SK-N-SH (cell line): ENCODE measurements around the gene CD300E. TPM values are rescaled to one million over a fixed set of nuclear protein-coding genes. Genes with fewer than 3 reads are reported as not detected.

Experiments used
- CTCF ChIA-PET: fragments of 300-600, 350-600 bp; formaldehyde crosslinking; extraction: SDS; loops from one replicate; lab custom pipeline; 2021; lab: Yijun Ruan, JAX
- POLR2A ChIA-PET: fragments of 350-600 bp; sonication (Branson Sonifier 250); formaldehyde crosslinking; extraction: SDS; loops from one replicate; lab custom pipeline; 2020; ENCODE audit warnings: antibody characterized with exemption, inconsistent platforms; lab: Yijun Ruan, JAX
- DNase-seq: peaks from one replicate; pipeline ENCODE4 v3.0.0; 2012
- H2AFZ ChIP-seq: fragments of 200-600 bp; sonication (generic); 2 replicates; pipeline ENCODE4 v1.8.1; 2016; ENCODE audit warnings: antibody characterized with exemption, mild to moderate bottlenecking, low read depth
- H3F3A ChIP-seq: fragments of 200-600 bp; sonication (generic); replicated peaks from 2 replicates; pipeline ENCODE3; 2016; ENCODE audit warnings: antibody characterized with exemption, mild to moderate bottlenecking; ENCODE audit not compliant: insufficient read depth
- H3K27ac ChIP-seq, 2 experiments: fragments of 200-500 bp in 1 of 2; fragments of 200-600 bp in 1 of 2; sonication (Bioruptor generic) in 1 of 2; sonication (generic), shearing (Covaris generic) in 1 of 2; 2 replicates each; pipeline versions ENCODE4 v1.5.1 to v1.6.1; 2014 to 2016; ENCODE audit warnings: low read depth in 2 of 2, inconsistent platforms in 1 of 2, low read length in 1 of 2, mild to moderate bottlenecking in 1 of 2, mixed read lengths in 1 of 2
- H3K27me3 ChIP-seq: fragments of 200-600 bp; sonication (generic), shearing (Covaris generic); 2 replicates; pipeline ENCODE4 v1.6.1; 2016; ENCODE audit warnings: mixed run types; ENCODE audit not compliant: insufficient read depth
- H3K36me3 ChIP-seq, 2 experiments: fragments of 200-500 bp in 1 of 2; fragments of 200-600 bp in 1 of 2; sonication (Bioruptor generic) in 1 of 2; sonication (generic) in 1 of 2; replicated peaks in 1 of 2; 2 replicates each; pipeline versions ENCODE3 to v1.5.1; 2014 to 2016; ENCODE audit warnings: low read length in 1 of 2, mild to moderate bottlenecking in 1 of 2; ENCODE audit not compliant: insufficient read depth in 2 of 2, control insufficient read depth in 1 of 2
- H3K4me1 ChIP-seq, 2 experiments: fragments of 200-500 bp in 1 of 2; fragments of 200-600 bp in 1 of 2; sonication (Bioruptor generic) in 1 of 2; sonication (generic), shearing (Covaris generic) in 1 of 2; 2 replicates each; pipeline versions ENCODE4 v1.5.1 to v1.6.1; 2014 to 2016; ENCODE audit warnings: low read depth in 1 of 2, low read length in 1 of 2, mixed run types in 1 of 2; ENCODE audit not compliant: insufficient read depth in 2 of 2, control insufficient read depth in 1 of 2
- H3K4me2 ChIP-seq: fragments of 200-600 bp; sonication (generic), shearing (Covaris generic); 2 replicates; pipeline ENCODE4 v1.6.1; 2017; ENCODE audit warnings: mixed run types
- H3K4me3 ChIP-seq, 2 experiments: fragments of 200-500 bp in 1 of 2; fragments of 200-600 bp in 1 of 2; sonication (Bioruptor generic) in 1 of 2; sonication (generic), shearing (Covaris generic) in 1 of 2; 2 replicates each; pipeline versions ENCODE4 v1.5.1 to v1.8.1; 2014 to 2016; ENCODE audit warnings: low read depth in 2 of 2, inconsistent platforms in 1 of 2, low read length in 1 of 2, mild to moderate bottlenecking in 1 of 2, mixed read lengths in 1 of 2, moderate library complexity in 1 of 2
- H3K79me2 ChIP-seq: fragments of 200-600 bp; sonication (generic); 2 replicates; pipeline ENCODE4 v1.8.1; 2017; ENCODE audit warnings: mild to moderate bottlenecking; ENCODE audit not compliant: insufficient read depth
- H3K9ac ChIP-seq: fragments of 200-600 bp; sonication (generic); 2 replicates; pipeline ENCODE4 v1.6.1; 2017; ENCODE audit warnings: mixed run types
- H3K9me2 ChIP-seq: fragments of 200-600 bp; sonication (generic); 2 replicates; pipeline ENCODE4 v1.6.1; 2017; ENCODE audit warnings: mixed run types
- H3K9me3 ChIP-seq: fragments of 200-600 bp; sonication (generic); 2 replicates; pipeline ENCODE4 v1.6.1; 2017; ENCODE audit warnings: mixed run types, mild to moderate bottlenecking, moderate library complexity
- H4K20me1 ChIP-seq: fragments of 200-600 bp; sonication (generic); 2 replicates; pipeline ENCODE4 v1.6.1; 2017; ENCODE audit warnings: mild to moderate bottlenecking, mixed run types; ENCODE audit not compliant: insufficient read depth
- CHD2 ChIP-seq: fragments of 150-350 bp; IDR thresholded peaks from 2 replicates; pipeline ENCODE4 v1.6.1; 2018; ENCODE audit warnings: low read length; ENCODE audit not compliant: partially characterized antibody
- ELF1 ChIP-seq: IDR thresholded peaks from 2 replicates; pipeline ENCODE4 v1.4.0; 2012
- EZH2phosphoT487 ChIP-seq: fragments of 200-600 bp; sonication (generic); IDR thresholded peaks from 2 replicates; pipeline ENCODE4 v1.6.1; 2017; ENCODE audit warnings: low read depth, mixed run types, mild to moderate bottlenecking, antibody characterized with exemption, moderate library complexity, borderline replicate concordance
- FOXJ3 ChIP-seq: sonication (generic); formaldehyde crosslinking; IDR thresholded peaks from 2 replicates; pipeline ENCODE4 v1.5.1; 2020; ENCODE audit warnings: mild to moderate bottlenecking, missing genetic modification reagents
- GATA2 ChIP-seq: sonication (generic); formaldehyde crosslinking; IDR thresholded peaks from 2 replicates; pipeline ENCODE4 v1.5.0; 2020; ENCODE audit warnings: mild to moderate bottlenecking, missing genetic modification reagents
- MXI1 ChIP-seq: IDR thresholded peaks from 2 replicates; pipeline ENCODE4 v1.6.1; 2012; ENCODE audit warnings: mild to moderate bottlenecking, low read depth, low read length, improper control_type of control experiment
- RXRA ChIP-seq: IDR thresholded peaks from 2 replicates; pipeline ENCODE4 v1.4.0; 2012; ENCODE audit warnings: low read depth, mild to moderate bottlenecking, borderline replicate concordance
- SIN3A ChIP-seq: IDR thresholded peaks from 2 replicates; pipeline ENCODE4 v1.6.1; 2012; ENCODE audit warnings: low read depth, mild to moderate bottlenecking, low read length, moderate library complexity, borderline replicate concordance
- TAF1 ChIP-seq: IDR thresholded peaks from 2 replicates; pipeline ENCODE4 v1.6.1; 2012; ENCODE audit warnings: low read depth, mild to moderate bottlenecking, low read length, moderate library complexity, borderline replicate concordance
- TEAD4 ChIP-seq: IDR thresholded peaks from 2 replicates; pipeline ENCODE4 v1.4.0; 2012; ENCODE audit warnings: mild to moderate bottlenecking, borderline replicate concordance; ENCODE audit not compliant: insufficient read depth
- YY1 ChIP-seq: IDR thresholded peaks from 2 replicates; pipeline ENCODE4 v1.4.0; 2012; ENCODE audit warnings: low read depth, mild to moderate bottlenecking
- WGBS: methylation state at CpG from one replicate; pipeline ENCODE4 v1.1.6; 2017; ENCODE audit warnings: low lambda C conversion rate; 5-methylcytosine and 5-hydroxymethylcytosine counted together
- polyA plus RNA-seq, 3 experiments: library from polyadenylated mRNA; depleted of rRNA; stranded (reverse); fragments of >200 nt; gene quantifications; 2 replicates each; pipeline ENCODE4 v1.2.3, GENCODE V29; 2012
- TF ChIP-seq, protein P1 (sequence below): IDR thresholded peaks from 2 replicates; pipeline ENCODE4; 2012
- TF ChIP-seq, protein P2 (sequence below): fragments of 200-600 bp; sonication (generic); IDR thresholded peaks from 2 replicates; pipeline ENCODE4 v1.6.1; 2017; ENCODE audit warnings: antibody characterized with exemption, mild to moderate bottlenecking, moderate library complexity
- TF ChIP-seq, protein P3 (sequence below): IDR thresholded peaks from 2 replicates; pipeline ENCODE4 v1.4.0; 2012; ENCODE audit warnings: low read depth, borderline replicate concordance

Gene CD300E
- polyA plus RNA-seq, 1 of the 3 experiments (the other 2 are of a cell fraction) = not detected

DNA sequence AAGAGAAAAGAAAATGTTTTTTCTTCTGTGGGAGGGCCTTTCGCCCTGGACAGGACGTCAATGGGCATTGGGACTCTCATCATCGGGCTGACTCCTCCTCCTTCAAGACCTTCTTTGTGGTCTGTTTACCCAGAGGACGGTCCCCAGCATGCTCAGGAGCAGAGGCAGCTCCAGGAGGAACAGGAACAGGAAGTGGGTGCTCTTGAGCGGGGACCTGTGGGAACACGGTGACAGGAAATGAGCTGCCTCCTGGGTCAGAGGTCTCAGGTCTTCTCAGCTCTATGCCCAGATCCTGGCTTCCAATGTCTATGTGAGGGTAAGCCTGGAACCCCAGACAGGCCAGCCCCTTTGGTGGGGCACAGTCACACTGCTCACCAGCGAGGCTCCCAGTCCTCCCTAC, 43.6 kb downstream of the CD300E start:
- Histone ChIP-seq H2AFZ (no peak overlapping the region), H3K36me3 (no peaks in the 10 kb centered on the region), H4K20me1 (no peaks in the 10 kb centered on the region), H3K79me2 (no peaks in the 10 kb centered on the region), H3K4me3 (no peak overlapping the region), H3K4me1 (no peaks in the 10 kb centered on the region), H3K27ac (no peak overlapping the region), H3K9me3 (0 out of 2 replicates have a peak, but pooled peaks cover 3% of the 10 kb centered on the region), H3K4me2 (no peak overlapping the region), H3K9ac (no peak overlapping the region), H3K9me2 (no peaks in the 10 kb centered on the region), H3K27me3 (no peaks in the 10 kb centered on the region), H3F3A (no peaks in the 10 kb centered on the region)
- CTCF ChIA-PET = interaction anchor here (1.4 to 8.2 kb wide), 4 partner anchors 14 to 212 kb away, joined by 3 to 72 read pairs (median 5); partner anchors contain the start of gene CD300H
- POLR2A ChIA-PET = no interaction called here
- DNase-seq = no peak
- TF ChIP-seq, protein P1, sequence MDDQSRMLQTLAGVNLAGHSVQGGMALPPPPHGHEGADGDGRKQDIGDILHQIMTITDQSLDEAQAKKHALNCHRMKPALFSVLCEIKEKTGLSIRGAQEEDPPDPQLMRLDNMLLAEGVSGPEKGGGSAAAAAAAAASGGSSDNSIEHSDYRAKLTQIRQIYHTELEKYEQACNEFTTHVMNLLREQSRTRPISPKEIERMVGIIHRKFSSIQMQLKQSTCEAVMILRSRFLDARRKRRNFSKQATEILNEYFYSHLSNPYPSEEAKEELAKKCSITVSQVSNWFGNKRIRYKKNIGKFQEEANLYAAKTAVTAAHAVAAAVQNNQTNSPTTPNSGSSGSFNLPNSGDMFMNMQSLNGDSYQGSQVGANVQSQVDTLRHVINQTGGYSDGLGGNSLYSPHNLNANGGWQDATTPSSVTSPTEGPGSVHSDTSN = no peak
- TF ChIP-seq TAF1 (no peak), TEAD4 (no peak), YY1 (no peak), SIN3A (no peak), FOXJ3 (CRISPR knock-in tag) (no peak), CHD2 (no peak), EZH2phosphoT487 (no peak), RXRA (no peak), GATA2 (CRISPR knock-in tag) (no peak), MXI1 (no peak), ELF1 (no peak)
- TF ChIP-seq, protein P2, sequence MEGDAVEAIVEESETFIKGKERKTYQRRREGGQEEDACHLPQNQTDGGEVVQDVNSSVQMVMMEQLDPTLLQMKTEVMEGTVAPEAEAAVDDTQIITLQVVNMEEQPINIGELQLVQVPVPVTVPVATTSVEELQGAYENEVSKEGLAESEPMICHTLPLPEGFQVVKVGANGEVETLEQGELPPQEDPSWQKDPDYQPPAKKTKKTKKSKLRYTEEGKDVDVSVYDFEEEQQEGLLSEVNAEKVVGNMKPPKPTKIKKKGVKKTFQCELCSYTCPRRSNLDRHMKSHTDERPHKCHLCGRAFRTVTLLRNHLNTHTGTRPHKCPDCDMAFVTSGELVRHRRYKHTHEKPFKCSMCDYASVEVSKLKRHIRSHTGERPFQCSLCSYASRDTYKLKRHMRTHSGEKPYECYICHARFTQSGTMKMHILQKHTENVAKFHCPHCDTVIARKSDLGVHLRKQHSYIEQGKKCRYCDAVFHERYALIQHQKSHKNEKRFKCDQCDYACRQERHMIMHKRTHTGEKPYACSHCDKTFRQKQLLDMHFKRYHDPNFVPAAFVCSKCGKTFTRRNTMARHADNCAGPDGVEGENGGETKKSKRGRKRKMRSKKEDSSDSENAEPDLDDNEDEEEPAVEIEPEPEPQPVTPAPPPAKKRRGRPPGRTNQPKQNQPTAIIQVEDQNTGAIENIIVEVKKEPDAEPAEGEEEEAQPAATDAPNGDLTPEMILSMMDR = no peak
- TF ChIP-seq, protein P3, sequence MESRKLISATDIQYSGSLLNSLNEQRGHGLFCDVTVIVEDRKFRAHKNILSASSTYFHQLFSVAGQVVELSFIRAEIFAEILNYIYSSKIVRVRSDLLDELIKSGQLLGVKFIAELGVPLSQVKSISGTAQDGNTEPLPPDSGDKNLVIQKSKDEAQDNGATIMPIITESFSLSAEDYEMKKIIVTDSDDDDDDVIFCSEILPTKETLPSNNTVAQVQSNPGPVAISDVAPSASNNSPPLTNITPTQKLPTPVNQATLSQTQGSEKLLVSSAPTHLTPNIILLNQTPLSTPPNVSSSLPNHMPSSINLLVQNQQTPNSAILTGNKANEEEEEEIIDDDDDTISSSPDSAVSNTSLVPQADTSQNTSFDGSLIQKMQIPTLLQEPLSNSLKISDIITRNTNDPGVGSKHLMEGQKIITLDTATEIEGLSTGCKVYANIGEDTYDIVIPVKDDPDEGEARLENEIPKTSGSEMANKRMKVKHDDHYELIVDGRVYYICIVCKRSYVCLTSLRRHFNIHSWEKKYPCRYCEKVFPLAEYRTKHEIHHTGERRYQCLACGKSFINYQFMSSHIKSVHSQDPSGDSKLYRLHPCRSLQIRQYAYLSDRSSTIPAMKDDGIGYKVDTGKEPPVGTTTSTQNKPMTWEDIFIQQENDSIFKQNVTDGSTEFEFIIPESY = no peak
- 42% methylated on average over 5 of the region's 7 CpGs for WGBS
